Transverse colon (tissue), 4 donors: Measurements from ENCODE around the gene TMEM131L. TPM values are rescaled to one million over a fixed set of nuclear protein-coding genes. Genes with fewer than 3 reads are reported as not detected.
"Not testable (repeated sequence)": the region's sequence is repeated elsewhere in the genome, so short reads cannot be mapped to it uniquely, and the experiment has no call there.

Experiments used
- DNase-seq: peaks from one replicate; pipeline ENCODE4 v3.0.0-alpha.2; 2019
- H3K27ac ChIP-seq, 4 donors: fragments of 200-600 bp; sonication (generic); 2 replicates each; pipeline ENCODE4 v1.5.1; 2016 to 2018; ENCODE audit warnings: inconsistent platforms in 4 of 4
- H3K27me3 ChIP-seq: fragments of 200-600 bp; sonication (generic); 2 replicates; pipeline ENCODE4 v1.5.1; 2017; ENCODE audit warnings: inconsistent platforms
- H3K36me3 ChIP-seq, 4 donors: fragments of 200-600 bp; sonication (generic); 2 replicates each; pipeline ENCODE4 v1.5.1; 2017 to 2019; ENCODE audit warnings: inconsistent platforms in 4 of 4
- H3K4me1 ChIP-seq, 4 donors: fragments of 200-600 bp; sonication (generic); 2 replicates each; pipeline ENCODE4 v1.5.1; 2017 to 2020; ENCODE audit warnings: inconsistent platforms in 4 of 4
- H3K4me3 ChIP-seq, 4 donors: fragments of 200-600 bp; sonication (generic); 1 replicate in 1 of 4; 2 replicates in 3 of 4; pipeline versions ENCODE4 v1.5.1 to v1.6.1; 2017 to 2019; ENCODE audit warnings: inconsistent platforms in 4 of 4
- H3K9me3 ChIP-seq, 2 donors: fragments of 200-600 bp; sonication (generic); 2 replicates each; pipeline ENCODE4 v1.5.1; 2017 to 2019; ENCODE audit warnings: inconsistent platforms in 2 of 2
- EP300 ChIP-seq: sonication (generic); formaldehyde crosslinking; IDR thresholded peaks from one replicate; pipeline ENCODE4 v1.6.1; 2017; ENCODE audit warnings: antibody characterized with exemption, low read depth
- POLR2A ChIP-seq: fragments of 450-650 bp; IDR thresholded peaks from one replicate; pipeline ENCODE4 v1.6.1; 2016; ENCODE audit warnings: antibody characterized with exemption, mild to moderate bottlenecking, moderate library complexity
- POLR2AphosphoS5 ChIP-seq, 3 donors: sonication (generic); formaldehyde crosslinking; IDR thresholded peaks; one replicate each; pipeline ENCODE4 v1.6.1; 2016; ENCODE audit warnings: antibody characterized with exemption in 3 of 3
- WGBS, 2 donors: methylation state at CpG; one replicate each; pipeline ENCODE4 v1.1.5; 2018; ENCODE audit warnings: low coverage in 1 of 2; 5-methylcytosine and 5-hydroxymethylcytosine counted together
- in situ Hi-C, 4 donors: fragments of 200-750 bp; cut with MboI; loops; one replicate each; pipeline versions ENCODE4 v1.15.0 to v1.15.1; 2017; ENCODE audit warnings: low sequenced_read_pairs in 3 of 4, low pct_ligation_motif_present in 1 of 4, low pct_unique_long_range_greater_than_20kb in 1 of 4
- intact Hi-C: fragments of 100-400 bp; cut with DNase I; formaldehyde crosslinking; loops from one replicate; pipeline ENCODE4 v1.15.1; 2023; ENCODE audit warnings: low total_unique reads
- total RNA-seq, 4 donors: library from RNA; depleted of rRNA; stranded (reverse); fragments of >200 nt; gene quantifications; one replicate each; pipeline ENCODE4 v1.1.0, GENCODE V29; 2016
- TF ChIP-seq, protein P1 (sequence below), 5 experiments: fragments of 200-600 bp in 3 of 5; fragments of 450-650 bp in 2 of 5; sonication (generic) in 3 of 5; IDR thresholded peaks; 1 replicate in 2 of 5; 2 replicates in 3 of 5; pipeline ENCODE4 v1.5.1; 2016 to 2017; ENCODE audit warnings: antibody characterized with exemption in 5 of 5, inconsistent platforms in 3 of 5, mild to moderate bottlenecking in 2 of 5, moderate library complexity in 1 of 5

Gene TMEM131L
- total RNA-seq, 4 donors from 2014 or later = 5.2 to 14.8 (median 8.3) TPM

DNA sequence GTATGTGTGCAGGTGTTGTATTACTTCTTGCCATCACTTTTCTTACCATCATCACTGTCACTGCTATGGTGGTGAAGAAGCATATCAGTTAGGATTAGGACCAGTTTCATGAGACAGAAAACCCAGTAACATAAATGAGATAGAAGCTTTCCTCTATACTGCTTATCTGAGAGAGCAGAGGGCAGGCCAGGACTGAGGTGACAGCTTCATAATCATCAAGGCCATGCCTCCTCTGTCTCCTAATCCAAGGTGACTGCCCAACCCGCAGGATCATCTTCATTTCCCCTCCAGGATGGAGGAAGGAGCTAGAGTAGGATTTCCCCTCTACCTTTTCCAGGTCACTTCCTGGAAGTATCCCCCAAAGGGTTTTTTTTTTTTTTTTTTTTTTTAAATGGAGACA lies 35.4 kb downstream of the TMEM131L start:
- in situ Hi-C loops = no loop called here
- TF ChIP-seq POLR2A = no peak
- TF ChIP-seq, protein P1, sequence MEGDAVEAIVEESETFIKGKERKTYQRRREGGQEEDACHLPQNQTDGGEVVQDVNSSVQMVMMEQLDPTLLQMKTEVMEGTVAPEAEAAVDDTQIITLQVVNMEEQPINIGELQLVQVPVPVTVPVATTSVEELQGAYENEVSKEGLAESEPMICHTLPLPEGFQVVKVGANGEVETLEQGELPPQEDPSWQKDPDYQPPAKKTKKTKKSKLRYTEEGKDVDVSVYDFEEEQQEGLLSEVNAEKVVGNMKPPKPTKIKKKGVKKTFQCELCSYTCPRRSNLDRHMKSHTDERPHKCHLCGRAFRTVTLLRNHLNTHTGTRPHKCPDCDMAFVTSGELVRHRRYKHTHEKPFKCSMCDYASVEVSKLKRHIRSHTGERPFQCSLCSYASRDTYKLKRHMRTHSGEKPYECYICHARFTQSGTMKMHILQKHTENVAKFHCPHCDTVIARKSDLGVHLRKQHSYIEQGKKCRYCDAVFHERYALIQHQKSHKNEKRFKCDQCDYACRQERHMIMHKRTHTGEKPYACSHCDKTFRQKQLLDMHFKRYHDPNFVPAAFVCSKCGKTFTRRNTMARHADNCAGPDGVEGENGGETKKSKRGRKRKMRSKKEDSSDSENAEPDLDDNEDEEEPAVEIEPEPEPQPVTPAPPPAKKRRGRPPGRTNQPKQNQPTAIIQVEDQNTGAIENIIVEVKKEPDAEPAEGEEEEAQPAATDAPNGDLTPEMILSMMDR (IDR thresholded peaks at IDR 0.05) = no peak
- TF ChIP-seq POLR2AphosphoS5 (IDR thresholded peaks at IDR 0.05) = no peak
- TF ChIP-seq EP300 = no peak

DNA sequence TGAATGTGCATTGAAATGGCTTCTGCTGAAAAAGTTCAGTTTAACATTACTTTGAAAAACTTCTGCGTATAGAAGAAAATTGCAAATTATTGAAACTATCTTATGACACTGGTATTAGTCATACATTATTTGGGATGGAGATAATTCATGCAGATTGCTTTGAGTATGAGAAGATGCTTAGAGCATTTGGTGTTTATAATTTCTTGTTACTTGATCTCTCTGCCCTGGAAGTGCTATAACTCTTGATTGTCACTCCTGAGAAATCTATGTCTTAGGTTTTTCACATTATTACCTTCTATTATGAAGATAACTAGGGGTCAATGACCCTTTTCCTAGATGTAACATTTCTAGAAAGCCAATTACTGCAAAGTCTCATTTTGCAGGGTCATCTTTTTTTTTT lies 36.4 kb downstream of the TMEM131L start:
- no peaks in the 10 kb centered on the region for H3K36me3 ChIP-seq
- TF ChIP-seq POLR2AphosphoS5 (IDR thresholded peaks at IDR 0.05) (no peak), POLR2A (no peak), EP300 (no peak)
- TF ChIP-seq, protein P1 (IDR thresholded peaks at IDR 0.05) = no peak
- H3K9me3 ChIP-seq = no peaks in the 10 kb centered on the region
- intact Hi-C loops = no loop called here
- no peaks in the 10 kb centered on the region for H3K27me3 ChIP-seq
- WGBS, 2 donors = 83 to 88% methylated on average over 1 of the region's 1 CpG
- in situ Hi-C loops = no loop called here
- no peak overlapping the region for H3K4me3 ChIP-seq
- H3K27ac ChIP-seq = no peak overlapping the region
- no peak for DNase-seq
- peaks cover 3 to 27% (median 18%) of the 10 kb centered on the region in 4 donors for H3K4me1 ChIP-seq

More for the DNA sequence above, 35.4 kb downstream of the TMEM131L start:
- Histone ChIP-seq H3K9me3 (no peaks in the 10 kb centered on the region), H3K27me3 (no peaks in the 10 kb centered on the region), H3K36me3 (no peaks in the 10 kb centered on the region), H3K4me3 (no peak overlapping the region), H3K4me1 (peaks cover 0 to 36% (median 16%) of the 10 kb centered on the region in 4 donors), H3K27ac (no peak overlapping the region)
- intact Hi-C loops = no loop called here
- WGBS, 2 donors = 95% methylated on average over 1 of the region's 1 CpG; no CpG with 5 or more reads in 1 of the 2 donors
- no peak for DNase-seq

DNA sequence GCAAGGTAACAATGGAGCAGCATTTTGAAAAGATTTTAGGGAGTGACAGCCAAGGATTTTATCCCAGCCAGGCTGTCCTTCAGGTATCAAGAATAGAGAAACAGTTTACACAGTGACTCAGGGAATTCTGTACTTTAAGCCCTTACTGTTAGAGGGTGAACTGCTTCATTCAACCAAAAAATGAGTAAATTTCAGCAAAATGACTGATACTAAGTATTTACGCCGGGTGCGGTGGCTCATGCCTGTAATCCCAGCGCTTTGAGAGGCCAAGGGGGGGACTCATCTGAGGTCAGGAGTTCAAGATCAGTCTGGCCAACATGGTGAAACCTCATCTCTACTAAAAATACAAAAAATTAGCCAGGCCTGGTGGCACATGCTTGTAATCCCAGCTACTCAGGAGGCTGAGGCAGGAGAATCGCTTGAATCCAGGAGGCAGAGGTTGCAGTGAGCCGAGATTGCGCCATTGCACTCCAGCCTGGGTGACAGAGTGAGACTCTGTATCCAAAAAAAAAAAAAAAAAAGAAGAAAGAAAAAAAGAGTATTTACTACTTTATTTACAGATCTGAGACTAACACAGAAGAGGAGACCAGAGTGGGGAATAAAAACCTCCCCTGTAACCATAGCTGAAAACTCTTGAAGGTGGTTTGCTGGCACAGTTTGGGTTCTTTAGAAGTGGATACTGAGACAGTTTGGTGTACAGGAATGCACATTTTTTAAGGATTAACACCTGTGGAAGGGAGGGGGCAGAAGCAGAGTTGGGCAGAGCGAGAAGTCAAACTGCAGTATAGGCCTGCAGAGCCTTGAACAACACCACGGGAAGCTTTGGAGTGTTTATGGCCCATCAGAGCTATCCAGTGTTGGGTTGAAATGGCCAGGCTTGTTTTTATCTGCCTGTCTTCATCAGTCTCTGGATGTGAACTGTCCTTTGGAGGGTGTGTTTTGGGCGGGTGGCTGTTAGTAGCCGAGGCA lies 40.5 kb downstream of the TMEM131L start:
- Histone ChIP-seq H3K4me3 (no peak overlapping the region), H3K9me3 (no peaks in the 10 kb centered on the region), H3K36me3 (no peaks in the 10 kb centered on the region), H3K4me1 (peaks cover 4 to 26% (median 12%) of the 10 kb centered on the region in 4 donors), H3K27me3 (no peaks in the 10 kb centered on the region), H3K27ac (no peak overlapping the region)
- TF ChIP-seq EP300 (no peak), POLR2AphosphoS5 (IDR thresholded peaks at IDR 0.05) (no peak), POLR2A (no peak)
- TF ChIP-seq, protein P1 (IDR thresholded peaks at IDR 0.05) = no peak
- DNase-seq = no peak
- intact Hi-C loops = no loop called here
- in situ Hi-C loops = no loop called here
- 85 to 97% methylated on average over 5 to 11 of the region's 11 CpGs for WGBS, 2 donors

DNA sequence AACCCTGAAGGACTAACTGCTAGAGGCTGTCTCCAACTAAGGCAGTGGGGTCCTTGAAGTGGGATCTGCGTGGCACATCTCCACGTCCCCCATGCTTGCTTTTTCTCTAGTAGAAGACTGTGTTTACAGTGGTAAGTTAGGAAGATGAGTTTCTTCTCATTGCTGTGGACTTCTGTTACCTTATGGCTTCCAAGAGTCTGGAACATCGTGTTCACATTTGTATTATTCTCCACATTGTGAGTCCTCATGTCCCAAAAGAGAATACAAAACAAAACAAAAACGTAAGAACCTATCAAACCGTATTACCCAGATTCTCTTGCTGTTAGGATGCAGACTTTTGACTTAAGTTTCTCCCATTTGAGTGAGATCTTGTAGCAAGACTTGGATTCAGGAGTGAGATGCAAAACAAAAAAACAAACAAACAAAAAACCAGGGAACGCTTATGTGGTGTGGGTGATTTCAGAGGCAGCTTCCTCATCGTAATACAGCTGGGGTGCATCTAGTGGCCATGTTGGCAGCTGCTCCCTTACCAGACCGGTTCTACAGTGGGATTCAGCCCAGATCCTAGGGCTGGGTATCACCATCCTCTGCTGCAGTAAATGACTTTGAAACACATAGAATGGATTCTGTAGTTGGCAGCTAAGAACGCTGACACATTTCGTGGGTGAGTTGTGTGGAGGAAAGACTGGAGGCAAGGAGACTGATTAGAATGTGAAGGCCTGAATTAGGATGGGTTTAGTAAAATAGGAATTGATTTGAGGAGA lies 41.3 kb downstream of the TMEM131L start:
- in situ Hi-C loops = no loop called here
- Histone ChIP-seq H3K27ac (no peak overlapping the region), H3K4me3 (no peak overlapping the region), H3K9me3 (no peaks in the 10 kb centered on the region), H3K27me3 (no peaks in the 10 kb centered on the region), H3K4me1 (peaks cover 4 to 24% (median 11%) of the 10 kb centered on the region in 4 donors), H3K36me3 (no peaks in the 10 kb centered on the region)
- intact Hi-C loops = no loop called here
- 64 to 66% methylated on average over 10 of the region's 10 CpGs for WGBS, 2 donors
- no peak for DNase-seq
- TF ChIP-seq, protein P1 (IDR thresholded peaks at IDR 0.05) = no peak
- TF ChIP-seq POLR2A (no peak), EP300 (no peak), POLR2AphosphoS5 (IDR thresholded peaks at IDR 0.05) (no peak)

DNA sequence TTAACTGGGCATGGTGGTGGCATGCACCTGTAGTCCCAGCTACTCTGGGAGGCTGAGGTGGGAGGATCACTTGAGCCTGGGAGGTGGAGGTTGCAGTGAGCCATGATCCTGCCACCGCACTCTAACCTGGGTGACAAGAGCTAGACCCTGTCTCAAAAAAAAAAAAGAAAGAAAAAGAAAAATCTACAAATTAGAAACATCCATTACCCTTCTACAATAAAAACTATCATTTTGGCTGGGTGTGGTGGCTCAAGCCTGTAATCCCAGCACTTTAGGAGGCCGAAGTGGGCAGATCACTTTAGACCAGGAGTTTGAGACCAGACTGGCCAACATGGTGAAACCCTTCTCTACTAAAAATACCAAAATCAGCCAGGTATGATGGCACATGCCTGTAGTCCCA lies 43.1 kb downstream of the TMEM131L start:
- H3K9me3 ChIP-seq, intact Hi-C loops, in situ Hi-C loops, H3K36me3 ChIP-seq, H3K27me3 ChIP-seq, H3K4me3 ChIP-seq, DNase-seq, H3K27ac ChIP-seq: not testable (repeated sequence)
- peaks cover 0 to 25% (median 11%) of the 10 kb centered on the region in 4 donors for H3K4me1 ChIP-seq
- WGBS, 2 donors = 60 to 86% methylated on average over 1 to 2 of the region's 2 CpGs
